ENCODE data around the gene PRKX. TPM values are rescaled to one million over a fixed set of nuclear protein-coding genes. Genes with fewer than 3 reads are reported as not detected.

Gene PRKX
- total and polyA plus RNA-seq, 2 of the 4 experiments (the other 2 are of a cell fraction): 7.2 to 14.9 TPM

DNA sequence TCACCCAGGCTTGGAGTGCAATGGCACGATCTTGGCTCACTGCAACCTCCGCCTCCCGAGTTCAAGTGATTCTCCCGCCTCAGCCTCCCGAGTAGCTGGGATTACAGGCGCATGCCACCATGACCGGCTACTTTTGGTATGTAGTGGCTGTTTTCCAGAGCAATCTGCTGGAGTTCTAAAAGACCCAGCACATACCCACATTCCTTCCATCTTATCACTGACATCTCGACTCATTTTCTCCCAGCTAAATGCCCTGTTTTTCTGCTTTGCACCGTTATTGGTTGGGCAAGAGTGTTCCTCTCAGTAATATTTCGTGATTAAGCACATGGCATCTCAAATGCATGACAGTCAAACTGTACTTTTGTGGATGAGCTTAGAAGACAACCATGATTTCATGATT lies 53.7 kb downstream of the PRKX start:
- no peak overlapping the region for H2AK5ac ChIP-seq (ENCODE audit: low read depth, low read length)
- no peaks in the 10 kb centered on the region for H4K20me1 ChIP-seq (ENCODE audit: insufficient read depth, low read length)
- H2BK15ac ChIP-seq (ENCODE audit: low read depth, low read length): no peak overlapping the region
- peaks cover 3% of the 10 kb centered on the region; the same call in 1 of the 2 replicates for H3K36me3 ChIP-seq (ENCODE audit: control insufficient read depth, insufficient read depth, low read length)
- no peak overlapping the region for H2BK5ac ChIP-seq (ENCODE audit: low read depth, low read length, poor library complexity, severe bottlenecking)
- no peak overlapping the region for H3K4me2 ChIP-seq (ENCODE audit: low read depth, low read length)
- no peak overlapping the region for H2AK9ac ChIP-seq (replicated peaks; ENCODE audit: low read depth, low read length, poor library complexity)
- peak; percentile 34 for DNase-seq
- no TSS peak for BruUV-seq (replicated peaks)
- H2BK120ac ChIP-seq (ENCODE audit: low read depth, low read length): no peak overlapping the region
- no peak overlapping the region for H3K27ac ChIP-seq (ENCODE audit: insufficient read depth, low read length)
- no peaks in the 10 kb centered on the region for H3K4me1 ChIP-seq (ENCODE audit: control insufficient read depth, insufficient read depth, low read length)
- CTCF ChIA-PET: no interaction called here
- no peak overlapping the region for H3K9ac ChIP-seq (ENCODE audit: low read depth, low read length)
- H3K9me1 ChIP-seq (ENCODE audit: insufficient read depth, low read length): no peaks in the 10 kb centered on the region
- 33% methylated on average over 1 of the region's 10 CpGs; no CpG with 5 or more reads in 1 of the 2 experiments for WGBS, 2 experiments (ENCODE audit: extremely low coverage in 2 of 2, insufficient read length in 1 of 2)
- no peak overlapping the region for H2AFZ ChIP-seq (replicated peaks; ENCODE audit: low read length, poor library complexity)
- H3K27me3 ChIP-seq (ENCODE audit: control insufficient read depth, insufficient read depth, low read length): no peaks in the 10 kb centered on the region
- no peak overlapping the region for H3K4me3 ChIP-seq (ENCODE audit: insufficient read depth, low read depth, low read length)
- no peaks in the 10 kb centered on the region for H3K79me1 ChIP-seq (ENCODE audit: low read depth in 1 of 2, low read length in 2 of 2)
- no peak overlapping the region for H3K18ac ChIP-seq (ENCODE audit: low read depth, low read length)
- no peak overlapping the region for H3K23ac ChIP-seq (ENCODE audit: low read depth, low read length)
- dilution Hi-C loops (cut with HindIII; ENCODE audit: low sequenced_read_pairs, unreplicated experiment): no loop called here
- H2BK20ac ChIP-seq (ENCODE audit: low read depth, low read length): no peak overlapping the region
- H4K8ac ChIP-seq (ENCODE audit: low read depth in 2 of 2, low read length in 2 of 2): no peak overlapping the region
- no peaks in the 10 kb centered on the region for H3K9me3 ChIP-seq (ENCODE audit: control insufficient read depth, insufficient read depth, low read length)
- no peak overlapping the region for H3K56ac ChIP-seq (ENCODE audit: extremely low read depth, insufficient read depth, low read length)
- no peak for ATAC-seq (ENCODE audit: low read depth)
- H4K91ac ChIP-seq (ENCODE audit: insufficient read depth, low read depth, low read length): no peak overlapping the region
- no peak for TF ChIP-seq MAFK (IDR thresholded peaks at IDR 0.05; ENCODE audit: low read depth, low read length)
- in situ Hi-C loops (cut with MboI; ENCODE audit: low sequenced_read_pairs): loop anchor here (10.0 kb wide), 1 partner anchor 145 kb away; no protein-coding TSS in a partner anchor
- no peak overlapping the region for H4K5ac ChIP-seq (ENCODE audit: low read depth, low read length)
- intact Hi-C loops (cut with micrococcal nuclease): loop anchor here (10.0 kb wide), 2 partner anchors 85 to 125 kb away; no protein-coding TSS in a partner anchor
- no peak overlapping the region for H3K14ac ChIP-seq (replicated peaks; ENCODE audit: low read depth, low read length)
- no peak overlapping the region for H3K4ac ChIP-seq (ENCODE audit: low read depth, low read length)
- POLR2A ChIA-PET (ENCODE audit: unreplicated experiment): no interaction called here
